ENCODE measurements around the gene PLCB1.

DNA sequence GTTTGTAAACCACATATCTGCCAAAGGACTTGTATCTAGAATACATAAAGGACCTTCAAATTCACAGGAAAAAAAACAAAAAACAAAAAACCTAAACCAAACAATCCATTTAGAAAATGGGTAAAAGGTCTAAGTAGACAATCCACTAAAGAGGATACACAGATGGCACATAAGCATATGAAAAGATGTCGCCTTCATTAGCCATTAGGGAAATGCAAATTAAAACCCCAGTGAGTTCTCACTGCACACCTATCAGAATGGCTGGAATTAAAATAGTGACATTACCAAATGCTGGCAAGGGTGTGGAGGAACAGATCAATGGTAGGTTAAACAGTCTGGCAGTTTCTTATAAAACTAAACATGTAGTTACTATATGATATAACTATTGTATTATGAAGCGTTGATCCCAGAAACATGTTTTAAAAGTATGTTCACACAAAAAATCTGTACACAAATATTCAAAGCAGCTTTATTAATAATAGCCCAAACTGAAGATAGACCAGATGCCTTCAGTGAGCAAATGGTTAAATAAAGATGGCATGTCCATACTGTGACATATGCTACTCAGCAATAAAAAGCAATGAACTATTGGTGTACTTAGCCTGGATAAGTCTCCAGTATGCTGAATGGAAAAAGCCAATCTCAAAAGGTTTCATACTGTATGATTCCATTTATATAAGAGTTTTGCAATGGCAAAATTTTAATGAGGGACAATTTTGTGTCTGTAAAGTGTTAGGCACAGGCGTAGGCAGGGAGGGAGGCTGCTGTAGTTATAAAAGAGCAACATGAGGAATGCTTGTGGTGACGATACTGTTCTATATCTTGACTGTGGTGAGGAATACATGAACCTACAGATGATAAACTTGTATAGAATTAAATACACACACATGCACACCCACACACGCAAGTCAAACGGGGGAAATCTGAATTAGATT is 43.9 kb downstream of the PLCB1 start:
- TF ChIP-seq, protein P1, sequence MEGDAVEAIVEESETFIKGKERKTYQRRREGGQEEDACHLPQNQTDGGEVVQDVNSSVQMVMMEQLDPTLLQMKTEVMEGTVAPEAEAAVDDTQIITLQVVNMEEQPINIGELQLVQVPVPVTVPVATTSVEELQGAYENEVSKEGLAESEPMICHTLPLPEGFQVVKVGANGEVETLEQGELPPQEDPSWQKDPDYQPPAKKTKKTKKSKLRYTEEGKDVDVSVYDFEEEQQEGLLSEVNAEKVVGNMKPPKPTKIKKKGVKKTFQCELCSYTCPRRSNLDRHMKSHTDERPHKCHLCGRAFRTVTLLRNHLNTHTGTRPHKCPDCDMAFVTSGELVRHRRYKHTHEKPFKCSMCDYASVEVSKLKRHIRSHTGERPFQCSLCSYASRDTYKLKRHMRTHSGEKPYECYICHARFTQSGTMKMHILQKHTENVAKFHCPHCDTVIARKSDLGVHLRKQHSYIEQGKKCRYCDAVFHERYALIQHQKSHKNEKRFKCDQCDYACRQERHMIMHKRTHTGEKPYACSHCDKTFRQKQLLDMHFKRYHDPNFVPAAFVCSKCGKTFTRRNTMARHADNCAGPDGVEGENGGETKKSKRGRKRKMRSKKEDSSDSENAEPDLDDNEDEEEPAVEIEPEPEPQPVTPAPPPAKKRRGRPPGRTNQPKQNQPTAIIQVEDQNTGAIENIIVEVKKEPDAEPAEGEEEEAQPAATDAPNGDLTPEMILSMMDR (conservative IDR thresholded peaks at IDR 0.05), result no peak
- no peak for TF ChIP-seq EZH2 (IDR thresholded peaks at IDR 0.05; ENCODE audit: low read depth)

All from PC-9 (cell line).